ENCODE data around the gene AADACL4.

GRCh38 chr1:12692967-12693782 lies 49.3 kb downstream of the AADACL4 start:
- TF ChIP-seq CTCF (IDR thresholded peaks at IDR 0.05; ENCODE audit: low read depth, low read length) = no peak
- no peak for TF ChIP-seq POLR2A (IDR thresholded peaks at IDR 0.05; ENCODE audit: extremely low read depth, insufficient read length)
